ENCODE data around the gene PIGV.

The PIGV gene

GRCh38 chr1:26774462-26774861 is 13.3 kb upstream of the PIGV start:
- no peak for DNase-seq (ENCODE audit: low read depth)

- DNase-seq (ENCODE audit: low read depth), result no peak
These were observed 12.1 kb upstream of the PIGV start for GRCh38 chr1:26775666-26776065.

GRCh38 chr1:26779098-26779668 is 8.6 kb upstream of the PIGV start:
- DNase-seq (ENCODE audit: low read depth), result no peak

GRCh38 chr1:26780344-26780957 is 7.3 kb upstream of the PIGV start:
- no peak for DNase-seq (ENCODE audit: low read depth)

- no peak for DNase-seq (ENCODE audit: low read depth)
These were observed 6.4 kb upstream of the PIGV start for GRCh38 chr1:26781206-26781825.

- DNase-seq (ENCODE audit: low read depth), result no peak
These were observed 5.1 kb upstream of the PIGV start for GRCh38 chr1:26782521-26783212.

- no peak for DNase-seq (ENCODE audit: low read depth)
These were observed 4.1 kb upstream of the PIGV start for GRCh38 chr1:26783646-26784022.

GRCh38 chr1:26784023-26784871 is 3.5 kb upstream of the PIGV start:
- DNase-seq (ENCODE audit: low read depth), result peak; percentile 73

GRCh38 chr1:26784886-26785285 is 2.9 kb upstream of the PIGV start:
- no peak for DNase-seq (ENCODE audit: low read depth)

GRCh38 chr1:26785611-26786436 is 1.9 kb upstream of the PIGV start:
- peak; percentile 22 for DNase-seq (ENCODE audit: low read depth)

GRCh38 chr1:26786437-26787380 is 1.0 kb upstream of the PIGV start:
- peak; percentile 80 for DNase-seq (ENCODE audit: low read depth)

- no peak for DNase-seq (ENCODE audit: low read depth)
These were observed 407 bp upstream of the PIGV start for GRCh38 chr1:26787381-26787705.

- no peak for DNase-seq (ENCODE audit: low read depth)
These were observed 700 bp downstream of the PIGV start for GRCh38 chr1:26788515-26788785.

- DNase-seq (ENCODE audit: low read depth), result peak; percentile 79
These were observed 1.3 kb downstream of the PIGV start for GRCh38 chr1:26788836-26789611.

GRCh38 chr1:26789612-26789865 is 1.8 kb downstream of the PIGV start:
- no peak for DNase-seq (ENCODE audit: low read depth)

GRCh38 chr1:26789931-26790330 is 2.2 kb downstream of the PIGV start:
- no peak for DNase-seq (ENCODE audit: low read depth)

- no peak for DNase-seq (ENCODE audit: low read depth)
These were observed 2.8 kb downstream of the PIGV start for GRCh38 chr1:26790551-26790953.

- no peak for DNase-seq (ENCODE audit: low read depth)
These were observed 3.4 kb downstream of the PIGV start for GRCh38 chr1:26791148-26791547.

GRCh38 chr1:26791626-26792025 is 3.9 kb downstream of the PIGV start:
- DNase-seq (ENCODE audit: low read depth), result no peak

GRCh38 chr1:26792924-26793323 is 5.2 kb downstream of the PIGV start:
- DNase-seq (ENCODE audit: low read depth), result no peak

Data from fibroblast of gingiva (primary cell).